Smooth muscle cell of the brain vasculature (primary cell): ENCODE results near the gene TGFBR1.

ENCODE experiments used
- DNase-seq: peaks from one replicate; pipeline ENCODE4 v3.0.0-alpha.2; 2012; ENCODE audit warnings: low read depth, low spot score

TGFBR1 gene

GRCh38 chr9:99171225-99172123, 66.6 kb downstream of the TGFBR1 start:
- DNase-seq, result no peak

- no peak for DNase-seq
Observed at GRCh38 chr9:99172124-99173091, 67.5 kb downstream of the TGFBR1 start.

GRCh38 chr9:99173570-99174504, 68.9 kb downstream of the TGFBR1 start:
- no peak for DNase-seq

GRCh38 chr9:99176527-99177013, 71.7 kb downstream of the TGFBR1 start:
- DNase-seq, result no peak

GRCh38 chr9:99177576-99178366, 72.9 kb downstream of the TGFBR1 start:
- no peak for DNase-seq

GRCh38 chr9:99178912-99179872, 74.3 kb downstream of the TGFBR1 start:
- no peak for DNase-seq

GRCh38 chr9:99180199-99180598, 75.3 kb downstream of the TGFBR1 start:
- DNase-seq, result no peak

- DNase-seq, result no peak
Observed at GRCh38 chr9:99180662-99181061, 75.7 kb downstream of the TGFBR1 start.

GRCh38 chr9:99181206-99181605, 76.3 kb downstream of the TGFBR1 start:
- DNase-seq, result no peak

GRCh38 chr9:99181621-99182020, 76.7 kb downstream of the TGFBR1 start:
- DNase-seq, result no peak

GRCh38 chr9:99182356-99182755, 77.4 kb downstream of the TGFBR1 start:
- no peak for DNase-seq

GRCh38 chr9:99183616-99184015, 78.7 kb downstream of the TGFBR1 start:
- no peak for DNase-seq

- no peak for DNase-seq
Observed at GRCh38 chr9:99184110-99184474, 79.2 kb downstream of the TGFBR1 start.

- DNase-seq, result peak; percentile 82
Observed at GRCh38 chr9:99184475-99185347, 79.8 kb downstream of the TGFBR1 start.

- DNase-seq, result no peak
Observed at GRCh38 chr9:99185348-99185632, 80.4 kb downstream of the TGFBR1 start.

- DNase-seq, result no peak
Observed at GRCh38 chr9:99185934-99186333, 81.0 kb downstream of the TGFBR1 start.

GRCh38 chr9:99187311-99187710, 82.4 kb downstream of the TGFBR1 start:
- no peak for DNase-seq

GRCh38 chr9:99189186-99189585, 84.3 kb downstream of the TGFBR1 start:
- no peak for DNase-seq
